GM21825 (cell line): ENCODE data around the gene ADGRL1.
"Not testable (repeated sequence)": the region's sequence is repeated elsewhere in the genome, so short reads cannot be mapped to it uniquely, and the experiment has no call there.

Experiments
- ATAC-seq: cut with Tn5 transposase; IDR thresholded peaks from one replicate; pipeline ENCODE4 v1.9.1; 2021; ENCODE audit warnings: mild to moderate bottlenecking, moderate library complexity; ENCODE audit not compliant: unreplicated experiment

ADGRL1 gene

GRCh38 chr19:14164082-14164481 lies 41.9 kb downstream of the ADGRL1 start:
- ATAC-seq = no peak

GRCh38 chr19:14162871-14163297 lies 43.1 kb downstream of the ADGRL1 start:
- no peak for ATAC-seq

DNA sequence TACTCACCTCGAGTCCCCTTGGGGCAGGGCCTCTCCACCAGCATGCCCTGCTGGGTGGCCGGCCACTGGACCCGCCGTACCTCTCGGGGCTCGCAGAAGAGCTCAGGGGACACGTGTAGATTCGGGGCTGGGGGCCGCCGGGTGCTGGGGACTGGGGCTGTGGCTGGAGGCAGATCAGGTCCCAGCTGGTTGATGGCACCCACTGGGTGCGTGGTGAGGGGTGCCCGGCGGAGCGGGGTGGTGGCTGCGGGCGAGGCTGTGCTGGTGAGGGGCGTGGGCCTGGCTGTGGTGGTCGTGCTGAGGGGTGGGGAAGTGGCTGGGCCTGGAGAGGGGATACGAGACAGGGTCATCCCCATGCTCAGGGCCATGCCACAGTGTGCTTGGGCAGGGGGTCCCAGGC lies 44.7 kb downstream of the ADGRL1 start:
- ATAC-seq = no peak

DNA sequence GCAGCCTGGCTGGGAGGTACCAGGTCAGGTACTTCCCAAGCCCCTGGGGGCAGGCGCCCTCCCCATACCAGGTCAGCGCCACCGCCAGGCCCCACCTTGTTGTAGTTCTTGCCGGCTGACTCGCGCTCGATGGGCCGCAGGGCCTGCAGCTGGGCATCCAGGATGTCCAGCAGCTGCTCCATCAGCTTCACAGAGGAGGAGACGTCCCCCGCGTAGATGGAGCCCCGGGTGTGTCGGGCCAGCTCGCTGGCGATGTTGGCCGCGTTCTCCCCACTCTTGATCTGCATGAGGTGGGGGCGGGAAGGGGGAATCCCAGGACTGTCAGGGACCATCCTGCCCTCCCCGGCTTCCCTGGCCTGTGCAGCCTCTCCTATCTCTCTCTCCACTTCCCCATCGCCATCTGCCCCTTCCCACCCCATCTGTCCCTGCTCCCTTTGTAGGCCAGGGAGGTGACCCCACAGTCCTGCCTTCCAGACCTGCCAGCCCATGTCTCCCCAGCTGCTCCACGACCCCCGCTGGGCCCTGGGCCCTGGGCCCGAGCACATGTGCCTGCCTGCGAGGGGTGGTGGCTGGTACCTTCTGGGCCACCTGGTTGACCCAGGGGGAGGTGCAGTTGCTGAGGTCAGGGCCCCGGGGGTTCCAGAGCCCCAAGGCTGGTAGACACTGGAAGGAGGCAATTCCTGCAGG lies 45.8 kb downstream of the ADGRL1 start:
- ATAC-seq = no peak

DNA sequence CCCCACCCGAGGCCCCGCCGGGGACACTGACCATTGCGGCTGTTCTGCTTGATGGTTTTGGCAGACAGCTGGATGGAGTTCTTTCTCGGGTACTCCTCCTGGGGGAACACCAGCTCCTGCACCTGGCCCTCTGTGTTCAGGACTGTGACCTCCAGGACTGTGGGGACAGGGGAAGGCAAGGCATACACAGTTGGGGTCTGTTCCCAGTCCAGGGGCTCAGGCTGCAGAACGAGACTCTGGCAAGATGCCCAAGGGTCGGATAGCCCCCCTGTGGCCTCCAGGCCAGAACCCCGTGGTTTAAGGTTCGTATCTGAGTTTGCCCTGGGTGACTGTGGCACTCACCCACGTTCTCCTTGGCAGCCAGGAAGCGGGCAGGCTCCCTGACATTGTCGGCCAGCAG lies 46.9 kb downstream of the ADGRL1 start:
- no peak for ATAC-seq

GRCh38 chr19:14158276-14159023 lies 47.5 kb downstream of the ADGRL1 start:
- ATAC-seq = no peak

DNA sequence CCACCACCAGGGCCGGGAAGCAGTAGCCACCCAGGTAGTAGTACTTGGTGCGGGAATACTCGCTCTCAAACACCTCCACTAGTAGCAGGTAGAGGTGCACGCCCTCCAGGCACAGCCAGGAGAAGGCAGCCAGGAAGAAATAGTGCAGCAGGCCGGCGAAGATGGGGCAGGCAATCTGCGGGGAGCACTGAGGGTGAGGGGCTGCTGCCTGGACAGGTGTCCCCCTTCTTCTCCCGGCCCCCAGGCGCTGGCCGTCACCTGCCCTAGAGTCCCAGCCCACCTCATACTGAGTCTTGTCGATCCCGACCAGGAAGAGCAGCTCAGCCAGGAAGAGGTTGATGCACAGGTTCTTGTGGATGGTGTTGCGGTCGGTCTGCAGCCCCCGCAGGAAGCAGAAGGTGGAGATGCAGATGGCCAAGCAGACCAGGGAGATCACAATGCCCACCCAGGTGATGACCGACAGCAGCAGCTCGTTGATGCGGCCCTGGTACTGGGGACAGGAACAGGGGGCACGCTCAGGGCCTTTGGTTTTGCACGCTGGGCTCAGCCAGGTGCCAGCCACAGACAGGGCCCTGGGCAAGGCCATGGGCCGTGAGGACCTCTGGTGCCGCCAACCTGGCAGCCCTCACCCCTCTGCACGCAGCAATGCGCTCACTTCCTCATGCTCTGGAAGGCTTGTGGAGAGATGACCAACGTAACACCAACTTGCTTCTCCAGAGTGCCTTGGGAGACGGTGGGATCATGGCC lies 48.8 kb downstream of the ADGRL1 start:
- ATAC-seq = no peak

DNA sequence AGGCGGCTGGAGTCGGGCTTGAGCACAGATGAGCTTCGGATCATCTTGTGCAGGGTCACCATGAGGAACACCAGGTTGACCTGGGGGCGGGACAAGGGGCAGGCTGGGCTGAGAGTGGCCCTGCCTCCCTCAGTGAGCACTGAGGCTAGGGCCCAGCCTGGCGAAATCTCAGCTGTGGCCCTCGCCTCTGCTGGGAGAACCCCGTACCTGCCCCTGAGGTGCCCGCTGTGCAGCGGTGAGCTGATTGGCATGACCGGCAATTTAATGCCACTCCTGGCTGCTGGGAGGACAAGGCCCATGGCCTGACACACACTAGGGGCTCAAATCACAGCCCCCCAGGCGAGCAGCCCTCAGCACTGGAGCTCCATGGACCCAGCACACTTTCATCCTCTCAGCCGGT lies 49.8 kb downstream of the ADGRL1 start:
- ATAC-seq = no peak

- ATAC-seq = no peak
Observed at GRCh38 chr19:14155371-14155770, 50.6 kb downstream of the ADGRL1 start.

- ATAC-seq = no peak
Observed at GRCh38 chr19:14152713-14153112, 53.3 kb downstream of the ADGRL1 start.

DNA sequence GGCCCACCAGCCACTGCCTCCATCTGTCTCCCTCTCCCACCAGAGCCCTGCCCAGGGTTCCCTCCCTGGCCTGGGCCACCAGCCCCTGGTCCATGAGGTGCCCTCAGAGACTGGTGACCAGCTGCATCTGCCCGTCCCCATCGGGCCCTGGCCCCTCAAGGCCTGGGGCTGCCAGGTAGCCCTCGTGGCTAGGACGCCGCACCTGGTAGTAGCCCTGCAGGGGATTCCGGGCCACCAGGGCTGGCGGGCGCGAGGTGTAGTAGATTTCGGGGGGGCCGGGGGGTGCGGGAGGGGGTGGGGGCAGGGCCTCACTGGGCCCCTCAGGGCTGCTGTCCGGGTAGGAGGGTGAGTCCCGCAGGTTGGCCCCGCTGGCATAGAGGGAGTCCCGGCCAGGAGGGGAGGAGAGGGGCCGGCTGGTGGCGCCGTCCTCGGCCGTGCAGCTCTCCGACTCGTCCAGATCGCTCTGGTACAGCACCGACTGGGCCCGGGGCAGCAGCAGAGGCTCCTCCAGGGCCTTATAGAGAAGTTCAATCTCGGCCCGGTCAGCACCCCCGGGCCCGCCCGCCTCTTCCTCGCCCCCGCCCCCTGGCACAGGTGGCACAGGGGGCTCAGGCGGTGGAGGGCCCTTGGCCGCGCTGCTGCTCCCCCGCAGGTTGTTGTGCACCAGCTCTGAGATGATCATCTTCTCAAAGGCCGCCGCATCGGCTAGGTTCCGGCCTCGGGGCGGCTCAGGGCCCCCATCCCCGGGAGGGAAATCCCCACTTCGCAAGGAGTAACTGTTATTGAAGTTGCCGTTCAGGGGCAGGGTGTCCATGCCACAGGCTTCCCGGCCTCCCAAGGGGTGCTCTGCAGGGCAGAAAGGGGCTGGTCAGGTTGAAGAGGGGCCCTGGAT lies 55.0 kb downstream of the ADGRL1 start:
- ATAC-seq = no peak

DNA sequence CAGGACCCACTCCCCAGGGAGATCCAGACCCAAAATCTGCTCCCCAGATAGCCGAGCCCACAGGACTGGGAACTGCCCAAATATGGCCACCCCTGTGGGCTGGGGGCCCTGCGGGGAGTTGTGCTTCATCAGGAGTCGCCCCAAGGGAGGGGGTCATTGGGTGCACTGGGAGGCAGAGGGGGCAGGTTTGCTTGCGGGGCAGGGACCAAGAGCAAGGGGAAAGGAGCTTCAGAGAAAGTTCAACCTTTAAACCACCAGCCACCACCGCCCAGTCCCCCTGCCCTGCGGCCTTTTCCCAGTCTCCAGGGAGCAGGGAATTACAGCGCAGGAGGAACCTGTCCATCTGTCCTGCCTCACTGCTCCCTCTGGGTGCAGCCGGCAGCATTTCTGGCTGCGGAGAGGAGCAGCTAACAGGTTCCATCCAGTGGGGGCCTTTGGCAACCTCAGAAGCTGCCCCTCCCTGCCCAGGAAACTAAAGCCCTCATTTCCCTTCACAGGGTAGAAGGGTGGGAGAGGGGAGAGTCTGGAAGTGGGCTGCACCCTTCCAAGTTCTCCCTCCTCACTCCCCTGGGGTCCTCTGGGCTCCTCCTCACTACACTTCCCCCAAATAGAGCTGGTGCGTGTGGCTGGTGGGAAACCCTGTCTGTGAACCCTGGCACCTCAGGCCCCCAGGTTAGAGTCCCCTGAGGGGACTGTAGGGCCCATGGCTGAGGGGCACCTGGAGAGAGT lies 55.8 kb downstream of the ADGRL1 start:
- no peak for ATAC-seq

DNA sequence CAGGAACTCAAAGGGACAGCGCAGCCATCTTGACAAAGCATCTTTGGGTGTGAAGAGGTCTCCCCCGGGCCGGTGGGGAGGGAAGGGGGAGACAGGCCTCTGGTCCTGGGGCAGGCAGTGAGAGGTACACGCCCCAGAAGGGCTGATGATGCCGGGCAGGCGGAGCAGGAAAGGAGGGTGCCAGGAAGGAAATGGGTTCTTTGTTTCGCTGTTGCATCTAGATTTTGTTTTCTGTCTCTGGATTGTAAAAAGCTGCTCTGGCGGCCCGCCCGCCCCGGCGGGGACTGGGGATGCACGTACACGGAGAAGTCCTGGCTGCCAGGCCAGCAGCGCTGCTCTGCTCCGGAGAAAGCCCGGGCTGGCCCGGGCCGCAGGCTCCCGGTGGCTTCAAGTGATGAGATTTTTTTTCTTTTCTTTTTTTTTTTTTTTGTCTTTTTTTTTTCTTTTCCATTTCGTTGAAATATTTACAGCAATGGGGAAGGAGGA lies 56.4 kb downstream of the ADGRL1 start:
- no peak for ATAC-seq

DNA sequence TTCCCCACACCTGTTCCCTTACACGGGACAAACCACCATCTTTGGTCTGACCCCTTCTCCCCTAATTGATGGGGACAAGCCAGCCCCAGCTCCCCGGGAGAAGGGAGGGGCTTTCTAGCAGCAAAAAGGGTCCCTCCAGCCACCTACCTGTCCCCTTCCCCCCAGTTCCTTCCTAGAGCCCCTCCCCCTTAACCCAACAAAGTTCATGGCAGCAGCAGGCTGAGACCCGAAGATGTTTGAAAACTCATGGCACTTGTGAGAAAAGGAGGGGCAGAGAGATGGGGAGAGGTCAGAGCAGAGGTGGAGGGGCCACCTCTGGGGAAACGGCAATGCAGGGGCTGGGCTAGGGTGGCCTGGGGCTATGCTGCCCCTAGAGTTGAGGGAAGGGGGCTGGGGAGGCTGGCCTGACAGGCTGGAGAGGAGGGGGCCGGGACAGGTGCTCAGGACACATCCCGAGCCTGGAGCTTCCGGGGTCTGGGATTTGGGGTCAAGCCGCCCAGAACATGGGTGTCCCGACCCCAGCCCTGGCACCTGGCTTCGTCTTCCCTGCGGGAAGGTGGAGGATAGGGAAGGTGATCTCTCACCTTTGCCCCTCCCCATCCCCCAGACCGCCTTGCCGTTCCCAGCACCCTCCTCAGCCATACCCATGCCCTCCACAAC lies 57.1 kb downstream of the ADGRL1 start:
- ATAC-seq = no peak

DNA sequence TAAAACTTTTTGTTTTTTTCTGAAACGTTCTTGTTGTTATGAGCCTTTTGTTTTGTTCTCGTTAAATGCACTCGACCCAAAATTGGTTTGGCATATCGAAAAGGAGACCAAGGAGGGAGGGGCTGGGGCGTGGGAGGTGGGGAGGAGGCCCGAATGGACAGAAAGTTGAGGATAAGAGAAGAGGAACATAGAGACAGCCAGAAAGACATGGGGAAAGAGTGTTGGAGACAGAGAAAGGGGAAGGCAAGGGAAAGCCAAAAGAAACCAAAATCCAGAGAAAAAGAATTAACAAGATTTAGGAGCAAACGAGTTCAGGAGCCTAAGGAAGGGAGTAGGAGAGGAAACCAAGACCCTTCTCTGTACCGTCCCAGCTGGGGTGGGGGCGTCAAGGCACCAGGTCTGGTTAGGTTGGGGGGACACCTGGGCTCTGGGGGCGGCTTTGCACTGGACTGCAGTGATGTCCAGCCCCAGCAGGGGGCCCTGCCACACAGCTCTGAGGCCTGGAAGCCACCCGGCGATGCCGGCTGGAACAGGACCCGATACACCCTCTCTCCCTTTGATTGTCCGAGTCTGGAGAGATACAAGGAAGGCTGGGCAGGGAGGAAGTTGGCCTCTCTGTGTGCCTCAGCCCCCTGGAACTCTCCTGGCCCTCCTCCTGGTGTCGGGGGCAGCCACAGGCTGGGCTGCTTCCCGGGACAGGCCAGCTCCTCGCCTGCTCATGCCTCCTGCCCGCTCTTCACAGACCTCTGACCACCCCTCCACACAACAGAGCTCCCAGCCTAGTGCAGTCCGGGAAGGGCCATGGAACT lies 58.0 kb downstream of the ADGRL1 start:
- no peak for ATAC-seq

DNA sequence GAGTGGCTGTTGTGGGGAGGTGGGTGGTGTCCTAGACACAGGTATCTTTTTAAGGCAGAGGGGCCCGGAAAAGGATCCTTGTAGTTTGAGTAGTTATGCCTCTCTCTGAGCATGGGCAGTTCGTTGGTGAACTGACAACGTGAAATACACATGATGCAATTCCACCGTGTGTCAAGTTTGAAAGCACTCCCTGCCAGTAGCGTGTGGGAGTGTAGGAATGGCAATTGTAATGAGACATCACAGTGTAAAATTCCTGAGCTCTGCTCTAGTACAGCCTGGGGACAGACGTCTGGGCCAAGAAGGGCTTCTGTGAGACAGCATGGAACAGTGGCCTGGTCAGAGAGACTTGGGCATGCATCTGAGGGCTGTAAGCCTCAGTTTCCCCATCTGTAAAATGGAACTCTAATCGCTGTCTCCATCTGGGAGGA lies 59.2 kb downstream of the ADGRL1 start:
- no peak for ATAC-seq

DNA sequence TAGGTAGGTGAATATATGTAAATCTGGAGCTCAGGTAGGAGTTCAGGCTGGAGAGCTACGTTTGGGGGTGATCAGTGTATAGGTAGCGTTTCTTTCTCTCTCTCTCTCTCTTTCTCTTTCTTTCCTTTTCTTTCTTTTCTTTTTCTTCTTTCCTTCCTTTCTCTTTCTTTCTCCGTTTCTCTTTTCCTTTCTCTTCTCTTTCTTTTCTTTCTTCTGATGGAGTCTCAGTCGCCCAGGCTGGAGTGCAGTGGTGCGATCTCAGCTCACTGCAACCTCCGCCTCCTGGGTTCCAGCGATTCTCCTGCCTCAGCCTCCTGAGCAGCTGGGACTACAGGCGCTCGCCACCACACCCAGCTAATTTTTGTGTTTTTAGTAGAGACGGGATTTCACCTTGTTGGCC lies 59.8 kb downstream of the ADGRL1 start:
- not testable (repeated sequence) for ATAC-seq

GRCh38 chr19:14145381-14145780 lies 60.6 kb downstream of the ADGRL1 start:
- no peak for ATAC-seq
